HepG2 (cell line): ENCODE measurements around the gene PCP4L1. TPM values are rescaled to one million over a fixed set of nuclear protein-coding genes. Genes with fewer than 3 reads are reported as not detected.

Source experiments
- RAD21 ChIP-seq: fragments of 450-650 bp; formaldehyde crosslinking; IDR thresholded peaks from 2 replicates; pipeline ENCODE4 v1.5.0; 2020; ENCODE audit warnings: mild to moderate bottlenecking
- SAP130 ChIP-seq: IDR thresholded peaks from 2 replicates; pipeline ENCODE4 v1.6.1; 2016; ENCODE audit warnings: low read depth
- SKI ChIP-seq: fragments of 450-650 bp; IDR thresholded peaks from one replicate; pipeline ENCODE4 v1.6.1; 2018; ENCODE audit warnings: mild to moderate bottlenecking; ENCODE audit not compliant: partially characterized antibody
- ZNF143 ChIP-seq: sonication (generic); formaldehyde crosslinking; IDR thresholded peaks from 2 replicates; pipeline ENCODE4 v1.4.0; 2020; ENCODE audit warnings: missing genetic modification reagents
- ZNF343 ChIP-seq: sonication (generic); formaldehyde crosslinking; IDR thresholded peaks from 2 replicates; pipeline ENCODE4 v1.4.0; 2020; ENCODE audit warnings: mild to moderate bottlenecking, missing genetic modification reagents
- polyA plus RNA-seq, 8 experiments: library from polyadenylated mRNA; depleted of rRNA in 3 of 8; stranded (reverse) in 7 of 8; unstranded in 1 of 8; fragments of >200 nt; fragmentation: Illumina TruSeq in 4 of 8; extraction: Trizol in 4 of 8; gene quantifications; 2 replicates each; pipeline versions ENCODE4 v1.2.1 to v1.2.3, GENCODE V29; 2011 to 2016; ENCODE audit warnings: low read depth in 4 of 8, missing spikeins in 1 of 8, mixed read lengths in 1 of 8; ENCODE audit not compliant: insufficient read depth in 1 of 8
- total RNA-seq, 5 experiments: library from RNA; depleted of rRNA; stranded (reverse); fragments of >200 nt; fragmentation: Illumina TruSeq; extraction: Trizol; gene quantifications; 2 replicates each; pipeline ENCODE4 v1.2.3, GENCODE V29; 2016; ENCODE audit warnings: low read depth in 1 of 5
- TF ChIP-seq, protein P1 (sequence below): sonication (generic); formaldehyde crosslinking; IDR thresholded peaks from 2 replicates; pipeline ENCODE4 v1.4.0; 2020; ENCODE audit warnings: mild to moderate bottlenecking, missing genetic modification reagents, borderline replicate concordance
- TF ChIP-seq, protein P2 (sequence below): IDR thresholded peaks from 2 replicates; pipeline ENCODE4 v1.4.0; 2020; ENCODE audit warnings: mild to moderate bottlenecking, missing genetic modification reagents
- TF ChIP-seq, protein P3 (sequence below): sonication (generic); formaldehyde crosslinking; IDR thresholded peaks from 2 replicates; pipeline ENCODE4 v1.4.0; 2020; ENCODE audit warnings: missing genetic modification reagents, borderline replicate concordance
- TF ChIP-seq, protein P4 (sequence below): sonication (generic); formaldehyde crosslinking; IDR thresholded peaks from 2 replicates; pipeline ENCODE4 v1.8.0; 2022; ENCODE audit warnings: missing genetic modification reagents, mild to moderate bottlenecking, borderline replicate concordance
- TF ChIP-seq, protein P5 (sequence below): sonication (generic); formaldehyde crosslinking; IDR thresholded peaks from 2 replicates; pipeline ENCODE4 v1.4.0; 2020; ENCODE audit warnings: missing genetic modification reagents

PCP4L1 gene
- total and polyA plus RNA-seq, 2 of the 13 experiments (the other 11 are each of a cell fraction or from before 2014, with no cell fraction given), result 0.28 TPM; not detected in 1

DNA sequence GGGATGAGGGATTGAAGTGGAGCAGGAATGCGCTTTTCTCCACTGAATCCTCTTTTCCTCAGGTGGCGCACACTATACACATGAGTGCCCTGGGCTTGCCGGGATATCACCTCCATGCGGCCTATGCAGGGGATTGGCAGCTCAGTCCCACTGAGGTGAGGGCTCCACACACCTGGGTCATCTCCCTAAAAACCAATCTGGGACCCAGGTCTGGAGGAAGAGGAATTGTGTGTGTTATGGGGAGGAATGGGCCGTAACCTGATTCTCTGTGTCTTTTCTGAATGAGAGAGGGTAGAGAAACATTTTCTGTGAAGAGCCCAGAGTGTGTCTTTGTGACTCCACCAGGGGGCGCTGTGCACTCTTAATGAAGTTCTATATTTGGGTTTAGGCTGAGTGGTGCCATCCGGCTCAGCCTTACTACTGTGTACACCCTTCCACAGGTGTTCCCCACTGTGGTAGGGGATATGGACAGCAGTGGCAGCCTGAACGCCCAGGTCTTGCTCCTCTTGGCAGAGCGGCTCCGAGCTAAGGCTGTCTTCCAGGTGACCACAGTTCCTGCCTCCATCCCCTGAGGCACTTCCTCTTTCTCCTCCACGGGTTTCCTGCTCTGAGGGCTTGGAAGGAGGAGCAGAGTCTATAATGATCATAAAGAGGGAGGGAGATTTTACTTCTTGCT is 31.2 kb upstream of the PCP4L1 start (continued):
- TF ChIP-seq, protein P1, sequence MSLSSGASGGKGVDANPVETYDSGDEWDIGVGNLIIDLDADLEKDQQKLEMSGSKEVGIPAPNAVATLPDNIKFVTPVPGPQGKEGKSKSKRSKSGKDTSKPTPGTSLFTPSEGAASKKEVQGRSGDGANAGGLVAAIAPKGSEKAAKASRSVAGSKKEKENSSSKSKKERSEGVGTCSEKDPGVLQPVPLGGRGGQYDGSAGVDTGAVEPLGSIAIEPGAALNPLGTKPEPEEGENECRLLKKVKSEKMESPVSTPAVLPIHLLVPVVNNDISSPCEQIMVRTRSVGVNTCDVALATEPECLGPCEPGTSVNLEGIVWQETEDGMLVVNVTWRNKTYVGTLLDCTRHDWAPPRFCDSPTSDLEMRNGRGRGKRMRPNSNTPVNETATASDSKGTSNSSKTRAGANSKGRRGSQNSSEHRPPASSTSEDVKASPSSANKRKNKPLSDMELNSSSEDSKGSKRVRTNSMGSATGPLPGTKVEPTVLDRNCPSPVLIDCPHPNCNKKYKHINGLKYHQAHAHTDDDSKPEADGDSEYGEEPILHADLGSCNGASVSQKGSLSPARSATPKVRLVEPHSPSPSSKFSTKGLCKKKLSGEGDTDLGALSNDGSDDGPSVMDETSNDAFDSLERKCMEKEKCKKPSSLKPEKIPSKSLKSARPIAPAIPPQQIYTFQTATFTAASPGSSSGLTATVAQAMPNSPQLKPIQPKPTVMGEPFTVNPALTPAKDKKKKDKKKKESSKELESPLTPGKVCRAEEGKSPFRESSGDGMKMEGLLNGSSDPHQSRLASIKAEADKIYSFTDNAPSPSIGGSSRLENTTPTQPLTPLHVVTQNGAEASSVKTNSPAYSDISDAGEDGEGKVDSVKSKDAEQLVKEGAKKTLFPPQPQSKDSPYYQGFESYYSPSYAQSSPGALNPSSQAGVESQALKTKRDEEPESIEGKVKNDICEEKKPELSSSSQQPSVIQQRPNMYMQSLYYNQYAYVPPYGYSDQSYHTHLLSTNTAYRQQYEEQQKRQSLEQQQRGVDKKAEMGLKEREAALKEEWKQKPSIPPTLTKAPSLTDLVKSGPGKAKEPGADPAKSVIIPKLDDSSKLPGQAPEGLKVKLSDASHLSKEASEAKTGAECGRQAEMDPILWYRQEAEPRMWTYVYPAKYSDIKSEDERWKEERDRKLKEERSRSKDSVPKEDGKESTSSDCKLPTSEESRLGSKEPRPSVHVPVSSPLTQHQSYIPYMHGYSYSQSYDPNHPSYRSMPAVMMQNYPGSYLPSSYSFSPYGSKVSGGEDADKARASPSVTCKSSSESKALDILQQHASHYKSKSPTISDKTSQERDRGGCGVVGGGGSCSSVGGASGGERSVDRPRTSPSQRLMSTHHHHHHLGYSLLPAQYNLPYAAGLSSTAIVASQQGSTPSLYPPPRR (CRISPR knock-in tag), result no peak
- TF ChIP-seq, protein P2, sequence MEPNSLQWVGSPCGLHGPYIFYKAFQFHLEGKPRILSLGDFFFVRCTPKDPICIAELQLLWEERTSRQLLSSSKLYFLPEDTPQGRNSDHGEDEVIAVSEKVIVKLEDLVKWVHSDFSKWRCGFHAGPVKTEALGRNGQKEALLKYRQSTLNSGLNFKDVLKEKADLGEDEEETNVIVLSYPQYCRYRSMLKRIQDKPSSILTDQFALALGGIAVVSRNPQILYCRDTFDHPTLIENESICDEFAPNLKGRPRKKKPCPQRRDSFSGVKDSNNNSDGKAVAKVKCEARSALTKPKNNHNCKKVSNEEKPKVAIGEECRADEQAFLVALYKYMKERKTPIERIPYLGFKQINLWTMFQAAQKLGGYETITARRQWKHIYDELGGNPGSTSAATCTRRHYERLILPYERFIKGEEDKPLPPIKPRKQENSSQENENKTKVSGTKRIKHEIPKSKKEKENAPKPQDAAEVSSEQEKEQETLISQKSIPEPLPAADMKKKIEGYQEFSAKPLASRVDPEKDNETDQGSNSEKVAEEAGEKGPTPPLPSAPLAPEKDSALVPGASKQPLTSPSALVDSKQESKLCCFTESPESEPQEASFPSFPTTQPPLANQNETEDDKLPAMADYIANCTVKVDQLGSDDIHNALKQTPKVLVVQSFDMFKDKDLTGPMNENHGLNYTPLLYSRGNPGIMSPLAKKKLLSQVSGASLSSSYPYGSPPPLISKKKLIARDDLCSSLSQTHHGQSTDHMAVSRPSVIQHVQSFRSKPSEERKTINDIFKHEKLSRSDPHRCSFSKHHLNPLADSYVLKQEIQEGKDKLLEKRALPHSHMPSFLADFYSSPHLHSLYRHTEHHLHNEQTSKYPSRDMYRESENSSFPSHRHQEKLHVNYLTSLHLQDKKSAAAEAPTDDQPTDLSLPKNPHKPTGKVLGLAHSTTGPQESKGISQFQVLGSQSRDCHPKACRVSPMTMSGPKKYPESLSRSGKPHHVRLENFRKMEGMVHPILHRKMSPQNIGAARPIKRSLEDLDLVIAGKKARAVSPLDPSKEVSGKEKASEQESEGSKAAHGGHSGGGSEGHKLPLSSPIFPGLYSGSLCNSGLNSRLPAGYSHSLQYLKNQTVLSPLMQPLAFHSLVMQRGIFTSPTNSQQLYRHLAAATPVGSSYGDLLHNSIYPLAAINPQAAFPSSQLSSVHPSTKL (CRISPR knock-in tag), result peak; percentile 23; the same call in 1 of the 2 replicates
- TF ChIP-seq ZNF143 (CRISPR knock-in tag) (0 out of 2 replicates have a peak, but pooled peaks have one; percentile 32), SKI (no peak), ZNF343 (CRISPR knock-in tag) (no peak), SAP130 (CRISPR knock-in tag) (peak; percentile 47), RAD21 (0 out of 2 replicates have a peak, but pooled peaks have one; percentile 52)
- TF ChIP-seq, protein P3, sequence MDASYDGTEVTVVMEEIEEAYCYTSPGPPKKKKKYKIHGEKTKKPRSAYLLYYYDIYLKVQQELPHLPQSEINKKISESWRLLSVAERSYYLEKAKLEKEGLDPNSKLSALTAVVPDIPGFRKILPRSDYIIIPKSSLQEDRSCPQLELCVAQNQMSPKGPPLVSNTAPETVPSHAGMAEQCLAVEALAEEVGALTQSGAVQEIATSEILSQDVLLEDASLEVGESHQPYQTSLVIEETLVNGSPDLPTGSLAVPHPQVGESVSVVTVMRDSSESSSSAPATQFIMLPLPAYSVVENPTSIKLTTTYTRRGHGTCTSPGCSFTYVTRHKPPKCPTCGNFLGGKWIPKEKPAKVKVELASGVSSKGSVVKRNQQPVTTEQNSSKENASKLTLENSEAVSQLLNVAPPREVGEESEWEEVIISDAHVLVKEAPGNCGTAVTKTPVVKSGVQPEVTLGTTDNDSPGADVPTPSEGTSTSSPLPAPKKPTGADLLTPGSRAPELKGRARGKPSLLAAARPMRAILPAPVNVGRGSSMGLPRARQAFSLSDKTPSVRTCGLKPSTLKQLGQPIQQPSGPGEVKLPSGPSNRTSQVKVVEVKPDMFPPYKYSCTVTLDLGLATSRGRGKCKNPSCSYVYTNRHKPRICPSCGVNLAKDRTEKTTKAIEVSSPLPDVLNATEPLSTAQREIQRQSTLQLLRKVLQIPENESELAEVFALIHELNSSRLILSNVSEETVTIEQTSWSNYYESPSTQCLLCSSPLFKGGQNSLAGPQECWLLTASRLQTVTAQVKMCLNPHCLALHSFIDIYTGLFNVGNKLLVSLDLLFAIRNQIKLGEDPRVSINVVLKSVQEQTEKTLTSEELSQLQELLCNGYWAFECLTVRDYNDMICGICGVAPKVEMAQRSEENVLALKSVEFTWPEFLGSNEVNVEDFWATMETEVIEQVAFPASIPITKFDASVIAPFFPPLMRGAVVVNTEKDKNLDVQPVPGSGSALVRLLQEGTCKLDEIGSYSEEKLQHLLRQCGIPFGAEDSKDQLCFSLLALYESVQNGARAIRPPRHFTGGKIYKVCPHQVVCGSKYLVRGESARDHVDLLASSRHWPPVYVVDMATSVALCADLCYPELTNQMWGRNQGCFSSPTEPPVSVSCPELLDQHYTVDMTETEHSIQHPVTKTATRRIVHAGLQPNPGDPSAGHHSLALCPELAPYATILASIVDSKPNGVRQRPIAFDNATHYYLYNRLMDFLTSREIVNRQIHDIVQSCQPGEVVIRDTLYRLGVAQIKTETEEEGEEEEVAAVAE (CRISPR knock-in tag), result no peak
- TF ChIP-seq, protein P4, sequence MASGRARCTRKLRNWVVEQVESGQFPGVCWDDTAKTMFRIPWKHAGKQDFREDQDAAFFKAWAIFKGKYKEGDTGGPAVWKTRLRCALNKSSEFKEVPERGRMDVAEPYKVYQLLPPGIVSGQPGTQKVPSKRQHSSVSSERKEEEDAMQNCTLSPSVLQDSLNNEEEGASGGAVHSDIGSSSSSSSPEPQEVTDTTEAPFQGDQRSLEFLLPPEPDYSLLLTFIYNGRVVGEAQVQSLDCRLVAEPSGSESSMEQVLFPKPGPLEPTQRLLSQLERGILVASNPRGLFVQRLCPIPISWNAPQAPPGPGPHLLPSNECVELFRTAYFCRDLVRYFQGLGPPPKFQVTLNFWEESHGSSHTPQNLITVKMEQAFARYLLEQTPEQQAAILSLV (CRISPR knock-in tag), result 0 out of 2 replicates have a peak, but pooled peaks have one; percentile 14
- TF ChIP-seq, protein P5, sequence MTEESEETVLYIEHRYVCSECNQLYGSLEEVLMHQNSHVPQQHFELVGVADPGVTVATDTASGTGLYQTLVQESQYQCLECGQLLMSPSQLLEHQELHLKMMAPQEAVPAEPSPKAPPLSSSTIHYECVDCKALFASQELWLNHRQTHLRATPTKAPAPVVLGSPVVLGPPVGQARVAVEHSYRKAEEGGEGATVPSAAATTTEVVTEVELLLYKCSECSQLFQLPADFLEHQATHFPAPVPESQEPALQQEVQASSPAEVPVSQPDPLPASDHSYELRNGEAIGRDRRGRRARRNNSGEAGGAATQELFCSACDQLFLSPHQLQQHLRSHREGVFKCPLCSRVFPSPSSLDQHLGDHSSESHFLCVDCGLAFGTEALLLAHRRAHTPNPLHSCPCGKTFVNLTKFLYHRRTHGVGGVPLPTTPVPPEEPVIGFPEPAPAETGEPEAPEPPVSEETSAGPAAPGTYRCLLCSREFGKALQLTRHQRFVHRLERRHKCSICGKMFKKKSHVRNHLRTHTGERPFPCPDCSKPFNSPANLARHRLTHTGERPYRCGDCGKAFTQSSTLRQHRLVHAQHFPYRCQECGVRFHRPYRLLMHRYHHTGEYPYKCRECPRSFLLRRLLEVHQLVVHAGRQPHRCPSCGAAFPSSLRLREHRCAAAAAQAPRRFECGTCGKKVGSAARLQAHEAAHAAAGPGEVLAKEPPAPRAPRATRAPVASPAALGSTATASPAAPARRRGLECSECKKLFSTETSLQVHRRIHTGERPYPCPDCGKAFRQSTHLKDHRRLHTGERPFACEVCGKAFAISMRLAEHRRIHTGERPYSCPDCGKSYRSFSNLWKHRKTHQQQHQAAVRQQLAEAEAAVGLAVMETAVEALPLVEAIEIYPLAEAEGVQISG (CRISPR knock-in tag), result 0 out of 2 replicates have a peak, but pooled peaks have one; percentile 44
